ENCODE results near the gene SEZ6L.

The SEZ6L gene

GRCh38 chr22:26246552-26246951 lies 77.3 kb downstream of the SEZ6L start:
- DNase-seq (ENCODE audit: low read depth): no peak

GRCh38 chr22:26251869-26252268 lies 82.6 kb downstream of the SEZ6L start:
- DNase-seq (ENCODE audit: low read depth): no peak

GRCh38 chr22:26259510-26259909 lies 90.2 kb downstream of the SEZ6L start:
- peak; percentile 3 for DNase-seq (ENCODE audit: low read depth)

GRCh38 chr22:26264162-26264561 lies 94.9 kb downstream of the SEZ6L start:
- DNase-seq (ENCODE audit: low read depth): no peak

- DNase-seq (ENCODE audit: low read depth): no peak
Measured at GRCh38 chr22:26265281-26265680, 96.0 kb downstream of the SEZ6L start.

GRCh38 chr22:26265909-26266308 lies 96.6 kb downstream of the SEZ6L start:
- DNase-seq (ENCODE audit: low read depth): no peak

- DNase-seq (ENCODE audit: low read depth): no peak
Measured at GRCh38 chr22:26267856-26268255, 98.6 kb downstream of the SEZ6L start.

GRCh38 chr22:26269572-26269971 lies 100.3 kb downstream of the SEZ6L start:
- DNase-seq (ENCODE audit: low read depth): no peak

GRCh38 chr22:26271427-26271826 lies 102.2 kb downstream of the SEZ6L start:
- no peak for DNase-seq (ENCODE audit: low read depth)

GRCh38 chr22:26273011-26273675 lies 103.9 kb downstream of the SEZ6L start:
- DNase-seq (ENCODE audit: low read depth): no peak

GRCh38 chr22:26276529-26277160 lies 107.4 kb downstream of the SEZ6L start:
- no peak for DNase-seq (ENCODE audit: low read depth)

- DNase-seq (ENCODE audit: low read depth): no peak
Measured at GRCh38 chr22:26281941-26282340, 112.7 kb downstream of the SEZ6L start.

GRCh38 chr22:26283330-26283729 lies 114.1 kb downstream of the SEZ6L start:
- no peak for DNase-seq (ENCODE audit: low read depth)

GRCh38 chr22:26285632-26286031 lies 116.4 kb downstream of the SEZ6L start:
- no peak for DNase-seq (ENCODE audit: low read depth)

- no peak for DNase-seq (ENCODE audit: low read depth)
Measured at GRCh38 chr22:26286091-26286820, 117.0 kb downstream of the SEZ6L start.

- DNase-seq (ENCODE audit: low read depth): no peak
Measured at GRCh38 chr22:26287382-26288225, 118.3 kb downstream of the SEZ6L start.

GRCh38 chr22:26289611-26290101 lies 120.4 kb downstream of the SEZ6L start:
- DNase-seq (ENCODE audit: low read depth): no peak

GRCh38 chr22:26291940-26292666 lies 122.8 kb downstream of the SEZ6L start:
- DNase-seq (ENCODE audit: low read depth): no peak

GRCh38 chr22:26292667-26292995 lies 123.4 kb downstream of the SEZ6L start:
- no peak for DNase-seq (ENCODE audit: low read depth)

GRCh38 chr22:26295563-26296126 lies 126.4 kb downstream of the SEZ6L start:
- no peak for DNase-seq (ENCODE audit: low read depth)

GRCh38 chr22:26298605-26299310 lies 129.5 kb downstream of the SEZ6L start:
- no peak for DNase-seq (ENCODE audit: low read depth)
